Renal cortical epithelial cell (primary cell): ENCODE data around the gene ZKSCAN5. TPM values are rescaled to one million over a fixed set of nuclear protein-coding genes. Genes with fewer than 3 reads are reported as not detected.

Experiments used
- total RNA-seq: library from RNA; depleted of rRNA; stranded (reverse); fragments of >200 nt; gene quantifications from 2 replicates; pipeline ENCODE4 v1.2.3, GENCODE V29; 2014

ZKSCAN5 gene
- total RNA-seq, 1 donor from 2014 or later = 19.8 TPM

Other genes starting within 250 kb of the ZKSCAN5 start
- 0.05 and 1.4 TPM in 2 replicates for gene MYH16, start 231.8 kb upstream of the ZKSCAN5 start, total RNA-seq
- gene ARPC1A, start 178.8 kb upstream of the ZKSCAN5 start, total RNA-seq = 101 and 169 TPM in 2 replicates
- gene ARPC1B, start 129.9 kb upstream of the ZKSCAN5 start, total RNA-seq = 565 and 690 TPM in 2 replicates
- 77.4 and 89.1 TPM in 2 replicates for gene PDAP1, start 96.1 kb upstream of the ZKSCAN5 start, total RNA-seq
- gene BUD31, start 95.7 kb upstream of the ZKSCAN5 start, total RNA-seq = 77.7 and 128 TPM in 2 replicates
- 6.7 and 8.7 TPM in 2 replicates for gene PTCD1, start 65.9 kb upstream of the ZKSCAN5 start, total RNA-seq
- gene CPSF4, start 65.7 kb upstream of the ZKSCAN5 start, total RNA-seq = 21.6 and 22.2 TPM in 2 replicates
- 510 and 1,187 TPM in 2 replicates for gene ATP5MF, start 38.5 kb upstream of the ZKSCAN5 start, total RNA-seq
- gene ZNF789, start 31.8 kb upstream of the ZKSCAN5 start, total RNA-seq = 3.0 and 8.8 TPM in 2 replicates
- gene ZNF394, start 4.4 kb upstream of the ZKSCAN5 start, total RNA-seq = 28.4 and 36.8 TPM in 2 replicates
- gene FAM200A, start 47.5 kb downstream of the ZKSCAN5 start, total RNA-seq = 7.5 and 13.3 TPM in 2 replicates
- gene ZNF655, start 54.0 kb downstream of the ZKSCAN5 start, total RNA-seq = 69.5 and 91.5 TPM in 2 replicates
- 0.55 TPM in 1 of 2 replicates, not detected in the other for gene TMEM225B, start 93.6 kb downstream of the ZKSCAN5 start, total RNA-seq
- 10.1 and 16.6 TPM in 2 replicates for gene ZSCAN25, start 112.3 kb downstream of the ZKSCAN5 start, total RNA-seq
- gene CYP3A5, start 175.3 kb downstream of the ZKSCAN5 start, total RNA-seq = 7.3 and 13.1 TPM in 2 replicates
- not detected in 2 replicates for gene CYP3A7, start 230.5 kb downstream of the ZKSCAN5 start, total RNA-seq